NCI-H128 (cell line): ENCODE measurements around the gene TLE5.
"Not testable (repeated sequence)": the region's sequence is repeated elsewhere in the genome, so short reads cannot be mapped to it uniquely, and the experiment has no call there.

ENCODE experiments used
- DNase-seq: peaks from one replicate; lab custom pipeline; 2025; ENCODE audit not compliant: unreplicated experiment; lab: John Stamatoyannopoulos, UW

Gene TLE5

GRCh38 chr19:3045885-3046697 lies 16.2 kb downstream of the TLE5 start:
- DNase-seq: no peak

DNA sequence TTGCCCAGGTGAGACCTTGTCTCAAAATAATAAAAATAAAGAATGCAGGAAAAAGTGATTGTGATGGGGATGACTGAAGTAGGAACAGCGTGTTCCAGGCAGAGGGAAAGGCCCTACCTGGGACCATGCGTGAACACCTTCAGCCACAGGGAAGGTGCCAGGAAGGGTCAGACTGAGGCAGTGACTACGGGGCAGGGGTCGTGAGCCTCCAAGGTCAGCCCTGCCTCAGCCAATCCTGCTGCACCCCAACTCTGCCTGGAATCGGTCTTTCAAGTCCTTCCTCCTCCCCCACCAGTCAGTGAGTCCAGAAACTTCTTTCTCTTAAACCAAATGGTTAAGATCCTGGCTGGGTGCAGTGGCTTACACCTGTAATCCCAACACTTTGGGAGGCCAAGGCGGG lies 17.1 kb downstream of the TLE5 start:
- DNase-seq: no peak

- DNase-seq: no peak
These were observed 19.6 kb downstream of the TLE5 start for GRCh38 chr19:3042621-3043267.

GRCh38 chr19:3041761-3042620 lies 20.3 kb downstream of the TLE5 start:
- DNase-seq: no peak

GRCh38 chr19:3041327-3041726 lies 21.0 kb downstream of the TLE5 start:
- no peak for DNase-seq

DNA sequence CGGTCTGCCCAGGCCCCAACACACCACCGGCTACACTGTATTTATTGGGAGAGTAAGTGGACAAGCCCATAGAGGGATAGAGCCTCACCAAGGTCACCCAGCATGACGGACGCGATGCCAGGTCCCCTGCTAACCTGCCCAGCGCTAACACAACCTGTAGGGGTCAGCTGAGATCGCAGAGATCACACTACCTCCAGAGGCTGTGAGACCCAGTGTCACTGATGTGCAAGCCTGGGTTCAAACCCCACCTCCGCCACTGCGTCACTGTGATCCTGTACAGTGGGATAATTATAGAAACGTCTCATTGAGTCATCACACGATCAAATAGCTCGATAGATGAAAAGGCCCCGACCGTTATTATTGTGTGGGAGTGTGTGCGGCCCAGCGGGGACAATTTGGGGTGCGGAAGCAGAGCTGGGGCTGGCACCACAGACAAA lies 22.6 kb downstream of the TLE5 start:
- DNase-seq: no peak

DNA sequence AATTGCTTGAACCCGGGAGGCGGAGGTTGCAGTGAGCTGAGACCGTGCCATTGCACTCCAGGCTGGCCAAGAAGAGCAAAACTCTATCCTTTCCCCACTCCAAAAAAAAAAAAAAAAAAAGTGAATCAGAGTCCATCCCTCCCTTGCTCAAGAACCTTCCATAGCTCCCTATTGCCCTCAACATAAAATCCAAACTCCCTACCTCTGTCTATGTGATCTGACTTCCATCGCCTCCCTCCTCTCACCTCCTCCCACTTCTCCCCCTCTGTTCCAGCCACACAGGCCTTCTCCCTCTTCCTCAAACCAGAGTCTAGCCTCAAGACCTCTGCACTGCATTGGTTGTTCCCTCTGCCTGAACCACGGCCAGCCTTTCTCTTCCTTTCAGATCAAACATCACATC lies 23.2 kb downstream of the TLE5 start:
- no peak for DNase-seq

DNA sequence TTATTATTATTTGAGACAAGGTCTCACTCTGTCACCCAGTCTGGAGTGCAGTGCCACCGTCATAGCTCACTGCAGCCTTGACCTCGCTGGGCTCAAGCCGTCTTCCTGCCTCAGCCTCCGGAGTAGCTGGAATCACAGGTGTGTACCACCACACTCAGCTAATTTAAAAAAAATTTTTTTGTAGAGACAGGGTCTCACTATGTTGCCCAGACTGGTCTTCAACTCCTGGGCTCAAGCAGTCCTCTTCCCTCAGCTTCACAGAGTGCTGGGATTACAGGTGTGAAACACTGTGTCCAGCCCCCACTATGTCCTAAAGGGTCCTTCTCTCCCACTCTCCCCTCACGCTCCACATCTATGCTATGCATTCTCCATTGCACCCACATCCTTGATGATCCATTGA lies 24.1 kb downstream of the TLE5 start:
- DNase-seq: no peak

- not testable (repeated sequence) for DNase-seq
These were observed 25.2 kb downstream of the TLE5 start for GRCh38 chr19:3036977-3037544.

DNA sequence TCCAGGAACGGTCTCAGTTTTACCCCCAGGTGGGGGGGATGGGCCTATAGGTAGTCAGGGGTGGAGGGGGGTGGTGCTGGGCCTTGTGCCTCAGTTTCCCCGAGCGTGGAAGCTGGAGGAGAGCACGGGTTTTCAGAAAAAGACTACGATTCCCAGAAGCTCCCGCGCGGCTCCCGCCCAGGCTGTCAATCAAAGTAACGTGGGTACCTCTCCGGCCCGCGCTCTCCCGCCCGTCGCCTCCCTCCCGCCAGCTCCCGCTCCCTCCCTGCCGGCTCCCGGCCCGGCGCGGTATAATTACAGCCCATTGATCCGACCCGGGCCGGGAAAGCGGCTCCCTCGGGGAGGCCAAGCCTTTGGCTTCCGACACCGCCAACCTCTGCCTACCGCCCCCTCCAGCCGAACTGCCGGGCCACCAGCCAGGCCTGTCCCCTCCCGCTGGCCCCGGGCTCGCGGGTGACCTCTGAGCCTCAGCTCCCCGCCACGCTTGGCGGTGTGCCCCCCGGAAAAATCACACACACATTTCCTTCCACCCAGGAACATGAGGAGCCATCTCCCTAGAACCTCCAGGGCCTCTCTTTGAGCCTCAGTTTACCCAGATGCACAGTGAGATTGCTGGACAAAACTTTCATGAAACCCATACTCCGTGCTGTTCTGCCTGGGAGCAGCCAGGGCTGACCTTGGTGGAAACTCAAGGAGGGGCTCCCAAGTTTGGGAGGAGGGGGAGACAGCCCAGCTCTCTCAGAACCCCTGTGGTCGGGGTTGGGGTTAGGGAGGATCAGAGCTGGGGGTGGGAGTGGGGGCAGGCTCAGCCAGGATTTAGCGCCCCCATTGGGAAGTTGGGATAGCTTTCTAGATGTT lies 25.9 kb downstream of the TLE5 start:
- peak; percentile 85 for DNase-seq

DNA sequence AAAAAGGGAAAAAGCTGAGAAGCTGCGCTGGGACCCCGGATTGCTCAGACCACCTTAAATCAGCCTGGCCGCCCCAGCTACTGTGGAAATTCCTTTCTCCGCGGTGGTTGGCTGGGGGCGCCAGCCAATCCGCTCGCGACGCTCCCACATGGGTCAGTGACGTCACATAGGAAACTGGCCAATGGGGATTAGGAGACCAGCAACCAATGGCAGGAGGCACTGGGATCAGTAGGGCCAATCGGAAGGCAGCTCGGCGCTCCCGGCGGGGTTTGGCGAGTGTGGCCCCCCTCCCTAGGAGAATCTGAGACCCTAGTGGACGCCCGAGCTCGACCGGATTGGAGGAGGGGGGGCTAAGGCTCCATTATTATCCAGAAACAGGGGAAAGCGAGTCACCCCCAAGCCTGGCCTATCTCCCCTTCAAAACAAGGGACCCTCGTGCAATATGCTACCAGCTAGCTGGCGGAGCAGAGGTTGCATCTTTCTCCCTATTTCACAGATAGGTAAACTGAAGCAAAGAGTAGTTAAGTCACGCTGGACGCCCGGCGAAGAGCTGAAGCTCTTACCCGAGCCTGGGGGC lies 26.7 kb downstream of the TLE5 start:
- DNase-seq: peak; percentile 98

DNA sequence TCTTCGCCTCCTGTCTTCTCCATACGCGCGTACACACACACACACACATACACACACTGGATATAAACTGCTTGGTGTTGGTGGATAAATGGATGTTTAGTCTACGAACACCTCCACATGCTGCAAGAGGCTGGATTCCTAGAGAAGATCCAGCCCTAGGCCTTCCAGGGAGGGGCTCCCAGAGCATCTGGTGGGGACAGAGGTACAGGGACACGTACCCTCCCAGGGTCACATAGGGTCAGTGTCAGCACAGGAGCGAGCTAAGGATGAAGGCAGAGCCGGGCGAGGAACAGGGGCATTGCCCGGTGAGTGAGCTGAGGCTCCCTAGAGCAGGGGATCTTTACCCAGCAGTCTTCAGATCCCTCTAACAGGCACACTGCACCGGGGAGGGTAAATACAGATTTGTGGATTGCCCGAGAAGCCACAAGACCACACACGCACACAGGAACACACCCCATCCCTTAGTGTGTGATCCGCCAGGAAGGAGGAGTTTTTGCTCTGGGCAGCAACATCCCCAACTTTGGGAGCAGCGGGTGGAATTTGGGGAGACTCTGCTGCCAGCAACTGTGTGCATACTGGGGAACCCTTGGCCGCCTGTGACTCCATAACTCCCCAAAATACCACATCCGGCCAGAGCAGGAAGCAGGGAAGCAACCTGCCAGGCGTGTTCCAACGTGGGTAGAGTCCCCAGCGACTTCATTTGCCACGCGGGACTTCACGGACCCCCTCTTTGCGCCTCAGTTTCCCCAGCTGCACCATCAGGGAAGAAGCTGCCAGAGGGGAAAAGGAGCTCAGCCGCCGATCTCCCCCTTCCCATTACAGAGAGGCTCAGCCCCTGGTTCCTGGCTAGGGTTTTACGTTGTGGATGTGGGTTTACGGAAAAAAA lies 27.4 kb downstream of the TLE5 start:
- DNase-seq: no peak

DNA sequence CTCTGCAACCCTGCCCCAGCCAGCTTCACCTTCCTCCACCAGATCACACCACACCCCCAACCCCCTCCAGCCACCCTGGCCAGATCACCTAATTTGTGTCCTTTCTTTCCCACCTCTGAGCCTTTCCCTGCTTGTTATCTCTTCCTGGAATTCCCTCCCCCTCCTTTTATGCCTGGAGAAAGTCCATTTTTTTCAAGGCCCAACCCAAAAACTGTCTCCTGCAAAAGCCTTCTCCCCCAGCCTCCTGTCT lies 28.0 kb downstream of the TLE5 start:
- DNase-seq: no peak

- no peak for DNase-seq
These were observed 28.5 kb downstream of the TLE5 start for GRCh38 chr19:3033595-3034405.

DNA sequence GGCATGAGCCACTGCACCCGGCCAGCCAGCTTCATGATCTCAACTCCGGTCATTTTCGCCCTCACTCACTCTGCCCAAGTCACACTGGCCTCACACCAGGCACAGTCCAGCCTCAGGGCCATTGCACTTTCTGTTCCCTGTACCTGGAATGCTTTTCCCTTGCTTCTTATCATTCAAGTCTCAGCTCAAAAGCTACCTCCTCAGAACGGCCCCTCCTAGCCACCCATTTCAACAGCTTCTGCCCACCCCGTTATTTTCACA lies 30.8 kb downstream of the TLE5 start:
- no peak for DNase-seq

- no peak for DNase-seq
These were observed 33.0 kb downstream of the TLE5 start, which contains the start of gene TLE2 for GRCh38 chr19:3029065-3029923. TLE2 (minus strand) TSS chr19:3029280; CDS start chr19:3028904, 376 bp downstream.

GRCh38 chr19:3028305-3029064 lies 33.8 kb downstream of the TLE5 start:
- DNase-seq: no peak
